Purkinje cell (primary cell): Measurements from ENCODE around the gene TBC1D10A. TPM values are rescaled to one million over a fixed set of nuclear protein-coding genes. Genes with fewer than 3 reads are reported as not detected.

Experiments used
- polyA plus RNA-seq: library from polyadenylated mRNA; unstranded; fragments of >200 nt; fragmentation: Nextera tagmentation; gene quantifications from 2 replicates; pipeline ENCODE4 v1.2.1, GENCODE V29; 2014

Gene TBC1D10A, protein sequence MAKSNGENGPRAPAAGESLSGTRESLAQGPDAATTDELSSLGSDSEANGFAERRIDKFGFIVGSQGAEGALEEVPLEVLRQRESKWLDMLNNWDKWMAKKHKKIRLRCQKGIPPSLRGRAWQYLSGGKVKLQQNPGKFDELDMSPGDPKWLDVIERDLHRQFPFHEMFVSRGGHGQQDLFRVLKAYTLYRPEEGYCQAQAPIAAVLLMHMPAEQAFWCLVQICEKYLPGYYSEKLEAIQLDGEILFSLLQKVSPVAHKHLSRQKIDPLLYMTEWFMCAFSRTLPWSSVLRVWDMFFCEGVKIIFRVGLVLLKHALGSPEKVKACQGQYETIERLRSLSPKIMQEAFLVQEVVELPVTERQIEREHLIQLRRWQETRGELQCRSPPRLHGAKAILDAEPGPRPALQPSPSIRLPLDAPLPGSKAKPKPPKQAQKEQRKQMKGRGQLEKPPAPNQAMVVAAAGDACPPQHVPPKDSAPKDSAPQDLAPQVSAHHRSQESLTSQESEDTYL
- 0.78 and 1.1 TPM in 2 replicates for polyA plus RNA-seq

DNA sequence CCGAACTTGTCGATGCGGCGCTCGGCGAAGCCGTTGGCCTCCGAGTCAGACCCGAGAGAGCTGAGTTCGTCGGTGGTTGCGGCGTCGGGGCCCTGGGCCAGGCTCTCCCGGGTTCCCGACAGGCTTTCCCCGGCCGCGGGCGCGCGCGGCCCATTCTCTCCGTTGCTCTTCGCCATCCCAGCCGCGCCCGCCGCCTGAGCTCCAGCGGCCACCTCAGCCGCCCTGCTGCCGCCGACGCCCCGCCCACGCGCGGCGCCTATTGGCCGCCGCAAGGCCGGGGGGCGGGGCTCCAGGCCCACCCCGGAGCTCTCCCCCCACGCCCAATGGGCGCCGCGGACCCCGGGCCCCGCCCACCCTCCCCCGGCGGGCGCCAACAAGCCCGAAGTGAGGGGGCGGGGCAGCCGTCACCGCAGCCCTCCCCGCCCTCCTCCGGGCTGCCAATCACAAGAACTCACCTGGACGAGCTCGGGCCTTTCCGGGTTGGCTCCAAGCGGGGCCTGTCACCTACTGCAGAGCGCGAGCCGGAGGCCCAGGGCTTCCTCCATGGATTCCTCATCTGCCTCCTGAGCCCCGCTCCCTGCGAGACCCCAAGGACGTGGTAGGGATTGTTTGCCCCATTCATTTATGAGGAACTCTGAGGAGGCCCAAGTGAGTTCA is at the start of gene TBC1D10A:
TSS of gene TBC1D10A (minus strand) at position 236 of the 657 bp plus-strand sequence. CDS start at position 176, 60 bp downstream.

DNA sequence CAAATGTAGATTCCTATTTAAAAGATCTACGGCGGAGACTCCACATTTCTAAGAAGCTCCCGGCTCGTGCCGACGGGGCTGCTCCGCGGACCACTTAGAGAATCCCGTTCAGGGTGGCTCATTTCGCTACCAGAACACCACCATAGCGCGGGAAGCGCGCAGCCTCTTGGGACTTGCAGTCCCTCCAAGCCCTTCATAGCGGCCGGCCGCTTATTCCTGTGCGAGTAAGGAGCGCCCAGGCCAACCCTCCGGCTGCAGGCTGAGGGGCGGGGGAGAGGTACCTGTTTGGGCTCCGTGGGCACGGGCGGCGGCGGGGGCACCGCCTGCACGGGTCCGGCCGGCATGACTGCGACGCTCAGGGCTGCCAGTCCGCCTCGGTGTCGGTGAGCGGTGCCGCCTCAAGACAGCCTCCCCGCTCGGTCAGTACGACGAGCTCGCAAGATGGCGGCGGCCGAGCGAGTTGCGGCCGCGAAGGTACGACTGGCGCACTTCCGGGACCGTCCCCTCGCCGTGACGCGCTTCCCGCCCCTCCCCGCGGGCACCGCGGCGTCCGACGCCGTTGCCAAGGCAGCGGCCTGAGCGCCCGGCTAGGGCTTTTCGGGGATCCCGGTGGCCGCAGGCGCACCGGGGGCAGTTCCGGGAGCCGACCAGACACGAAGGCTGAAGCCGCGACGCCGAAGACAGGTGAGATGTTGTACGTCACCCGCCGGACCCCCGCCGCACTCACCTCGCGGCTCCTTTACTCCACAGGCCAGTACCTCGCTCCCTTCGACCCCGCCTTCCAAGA is 29.9 kb upstream of the TBC1D10A start, which contains the start of the genes CCDC157 and SF3A1:
TSS of gene CCDC157 (plus strand) at position 559 of the 787 bp plus-strand sequence. CDS start 8,994 bp downstream, outside the sequence.
TSS of gene SF3A1 (minus strand) at position 446 of the 787 bp plus-strand sequence. CDS start at position 344, 102 bp downstream.

DNA sequence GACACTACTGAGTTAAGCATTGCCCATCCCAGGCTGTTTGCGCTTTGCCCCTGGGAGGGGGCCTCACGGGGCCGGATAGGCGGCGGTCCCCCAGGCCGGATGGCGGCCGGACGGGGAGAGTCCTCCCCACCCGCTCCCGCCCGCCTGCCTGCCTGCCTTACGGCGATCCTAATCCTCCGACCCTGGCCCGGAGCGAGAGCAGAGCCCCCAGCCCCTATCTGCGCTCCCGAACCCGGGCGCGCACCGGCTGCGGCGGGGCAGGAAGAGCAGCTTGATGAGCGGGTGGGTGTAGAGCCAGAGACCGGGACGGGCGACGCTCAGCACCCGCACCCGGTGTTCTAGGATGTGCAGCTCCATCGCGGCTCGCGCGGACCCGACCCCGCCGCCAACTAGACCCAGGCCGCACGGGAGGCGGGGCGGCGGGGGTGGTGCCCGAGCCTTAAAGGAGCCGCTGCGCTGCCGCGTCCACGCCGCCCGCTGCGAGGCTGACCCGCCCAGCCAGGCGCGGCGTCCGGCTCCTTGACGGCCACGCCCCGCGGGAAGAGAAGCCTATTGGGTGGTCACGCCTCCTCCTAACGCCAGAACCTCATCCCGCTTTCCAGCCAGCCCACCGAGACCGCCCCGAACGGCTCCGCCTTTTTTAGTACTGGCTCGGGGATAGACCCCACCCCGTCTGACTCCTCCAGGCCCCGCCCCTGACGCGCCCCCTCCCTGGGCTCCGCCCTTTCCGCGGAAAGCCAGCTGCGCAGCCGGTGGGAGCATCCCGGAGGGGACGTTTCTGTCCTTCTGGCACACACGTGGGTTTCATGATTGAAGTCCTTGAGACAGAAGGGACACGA is 37.4 kb downstream of the TBC1D10A start, which contains the start of gene CASTOR1:
TSS of gene CASTOR1 (minus strand) at position 365 of the 839 bp plus-strand sequence. CDS start at position 357, 8 bp downstream.

DNA sequence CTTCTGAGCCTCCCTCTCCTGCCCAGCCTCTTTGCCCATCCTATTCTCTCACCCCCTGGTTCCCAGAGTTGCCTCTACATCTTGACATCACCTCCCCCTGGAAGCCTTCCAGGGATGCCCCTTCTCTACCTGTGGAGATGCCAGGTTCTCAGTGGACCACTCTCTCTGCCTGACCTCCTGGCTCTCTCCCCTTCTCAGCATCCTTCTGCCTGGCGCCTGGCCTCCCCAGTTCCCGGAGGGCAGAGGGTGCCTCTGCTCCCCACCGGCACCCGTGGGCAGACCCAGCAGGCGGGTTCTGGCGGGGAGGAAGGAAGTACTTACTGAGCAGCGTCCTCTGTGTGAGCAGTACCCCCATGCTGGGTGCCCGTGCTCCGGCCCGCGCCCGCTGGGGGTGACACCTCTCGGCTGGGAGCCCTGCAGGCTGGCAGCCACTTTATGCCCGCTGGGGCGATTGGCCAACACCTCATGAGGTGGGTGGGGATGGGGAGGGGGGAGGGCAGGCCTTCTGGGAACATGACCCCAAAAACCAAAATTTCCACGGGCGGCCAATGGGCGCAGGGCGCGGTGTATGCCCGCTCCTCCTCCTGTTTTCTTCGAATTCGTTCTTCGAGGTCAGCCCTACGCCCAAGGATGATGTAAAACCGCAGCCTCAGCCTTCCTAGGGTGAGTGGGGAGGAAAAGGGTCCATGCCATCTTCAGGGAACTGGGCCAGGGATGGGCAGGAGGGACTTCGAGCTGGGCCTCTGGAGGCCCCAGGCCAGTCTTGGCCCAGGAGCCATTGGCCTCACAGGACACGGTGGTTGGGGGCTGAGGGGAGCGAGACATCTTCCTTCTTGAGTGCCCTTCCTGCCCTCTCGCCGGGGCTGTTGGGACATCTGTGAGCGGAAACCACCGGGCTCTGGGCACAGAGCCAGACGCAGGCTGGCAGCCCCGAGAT is 60.0 kb downstream of the TBC1D10A start, which contains the start of gene OSM:
TSS of gene OSM (minus strand) at position 407 of the 937 bp plus-strand sequence. CDS start at position 355, 52 bp downstream.

DNA sequence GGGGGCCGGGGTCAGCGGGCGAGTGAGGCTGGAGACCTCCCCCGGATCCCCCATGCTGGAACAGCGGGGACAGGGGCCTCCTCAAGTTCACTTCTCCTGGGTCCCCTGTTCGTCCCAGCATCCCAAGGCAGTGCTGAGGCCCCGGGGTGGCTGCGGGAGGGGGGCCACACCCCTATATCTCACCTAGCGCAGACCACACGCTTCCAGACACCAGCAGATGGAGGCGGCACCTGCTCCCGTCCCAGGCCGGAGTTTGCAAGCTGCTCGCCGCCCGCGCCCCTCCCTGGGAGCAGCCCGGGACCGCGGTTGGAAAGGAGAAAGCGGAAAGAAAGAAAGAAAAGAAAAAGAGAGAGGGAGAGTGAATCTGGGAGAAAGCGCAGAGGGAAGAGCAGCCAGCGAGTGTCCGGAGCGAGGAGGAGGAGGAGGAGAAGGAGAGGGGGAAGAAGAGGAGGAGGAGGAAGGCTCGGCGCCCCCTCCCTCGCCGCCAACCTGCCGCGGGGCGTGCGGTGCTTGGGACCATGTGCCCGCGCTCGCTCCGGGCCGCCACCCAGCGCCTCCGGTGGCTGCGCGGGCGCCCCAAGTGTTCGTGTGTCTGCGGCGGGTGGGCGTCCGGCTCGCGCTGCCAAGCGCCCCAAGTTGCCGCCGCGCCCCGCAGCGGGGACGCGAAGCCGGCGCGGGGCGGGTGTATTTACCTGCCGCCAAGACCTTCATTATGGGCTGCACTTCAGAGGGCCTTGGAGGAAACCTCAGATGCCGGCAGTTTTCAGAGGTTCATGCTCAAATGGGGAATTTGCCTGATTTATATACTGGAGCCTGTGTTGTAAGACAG is 80.5 kb downstream of the TBC1D10A start, which contains the start of gene LIF:
TSS of gene LIF (minus strand) at position 775 of the 829 bp plus-strand sequence. CDS start at position 711, 64 bp downstream.

Other genes starting within 250 kb of the TBC1D10A start
- 1.3 TPM in 1 of 2 replicates, not detected in the other for gene HORMAD2, start 246.5 kb downstream of the TBC1D10A start, polyA plus RNA-seq
- not detected in 2 replicates for gene LIF, start 80.2 kb downstream of the TBC1D10A start, polyA plus RNA-seq
- gene OSM, start 60.1 kb downstream of the TBC1D10A start, polyA plus RNA-seq: not detected in 2 replicates
- gene CASTOR1, start 37.4 kb downstream of the TBC1D10A start, polyA plus RNA-seq: 2.2 and 3.3 TPM in 2 replicates
- 13.3 and 17.2 TPM in 2 replicates for gene SF3A1, start 30.0 kb upstream of the TBC1D10A start, polyA plus RNA-seq
- 0.73 and 1.6 TPM in 2 replicates for gene CCDC157, start 30.1 kb upstream of the TBC1D10A start, polyA plus RNA-seq
- gene RNF215, start 60.5 kb upstream of the TBC1D10A start, polyA plus RNA-seq: 0.75 and 2.5 TPM in 2 replicates
- gene SEC14L2, start 70.1 kb upstream of the TBC1D10A start, polyA plus RNA-seq: 1.5 TPM in 1 of 2 replicates, not detected in the other
- 1.9 and 5.8 TPM in 2 replicates for gene MTFP1, start 98.8 kb upstream of the TBC1D10A start, polyA plus RNA-seq
- gene SEC14L3, start 145.1 kb upstream of the TBC1D10A start, polyA plus RNA-seq: not detected in 2 replicates
- not detected in 2 replicates for gene SEC14L4, start 178.8 kb upstream of the TBC1D10A start, polyA plus RNA-seq
- 0.90 and 1.4 TPM in 2 replicates for gene SEC14L6, start 219.8 kb upstream of the TBC1D10A start, polyA plus RNA-seq
- 0.15 TPM in 1 of 2 replicates, not detected in the other for gene GAL3ST1, start 247.7 kb upstream of the TBC1D10A start, polyA plus RNA-seq